Hematopoietic multipotent progenitor cell (in vitro differentiated cells): Measurements from ENCODE around the gene CGN. TPM values are rescaled to one million over a fixed set of nuclear protein-coding genes. Genes with fewer than 3 reads are reported as not detected.
A peak's percentile ranks its signal among the peaks of the same experiment; 100 is the strongest.

Experiments
- DNase-seq, 3 donors: peaks; one replicate each; pipeline ENCODE4 v3.0.0-alpha.2; 2011 to 2015; ENCODE audit warnings: low read depth in 2 of 3, low spot score in 2 of 3
- total RNA-seq: library from RNA; depleted of rRNA; stranded (reverse); fragments of >200 nt; gene quantifications from one replicate; pipeline ENCODE4 v1.2.3, GENCODE V29; 2012

The CGN gene
- total RNA-seq, 1 donor: 0.81 TPM

GRCh38 chr1:151499365-151499764 lies 11.8 kb upstream of the CGN start:
- DNase-seq: no peak

DNA sequence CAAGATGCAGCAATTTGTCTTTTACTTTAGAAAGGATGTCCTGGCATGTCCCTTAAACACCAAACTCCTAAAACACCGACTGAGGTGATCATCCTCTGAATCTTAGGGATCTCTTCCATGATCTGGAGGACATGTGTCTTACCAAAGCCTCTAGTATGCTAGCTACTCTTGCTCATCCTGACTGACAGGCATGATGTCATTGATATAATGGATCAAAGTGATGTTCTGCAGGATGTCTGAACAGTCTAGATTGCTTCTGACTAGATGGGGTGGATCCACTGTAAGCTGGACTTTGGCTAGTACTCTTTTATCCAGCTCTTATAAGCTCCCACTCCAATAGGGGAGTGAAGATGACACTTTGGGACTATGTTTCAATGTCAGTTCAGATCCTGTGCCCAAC lies 11.3 kb upstream of the CGN start:
- DNase-seq: no peak

GRCh38 chr1:151501474-151501873 lies 9.7 kb upstream of the CGN start:
- DNase-seq: peak in 1 of 3 donors; percentile 23

GRCh38 chr1:151502035-151502700 lies 9.0 kb upstream of the CGN start:
- DNase-seq: no peak

GRCh38 chr1:151502859-151503780 lies 8.1 kb upstream of the CGN start:
- no peak for DNase-seq

GRCh38 chr1:151504252-151504651 lies 6.9 kb upstream of the CGN start:
- no peak for DNase-seq

GRCh38 chr1:151504759-151505158 lies 6.4 kb upstream of the CGN start:
- no peak for DNase-seq

DNA sequence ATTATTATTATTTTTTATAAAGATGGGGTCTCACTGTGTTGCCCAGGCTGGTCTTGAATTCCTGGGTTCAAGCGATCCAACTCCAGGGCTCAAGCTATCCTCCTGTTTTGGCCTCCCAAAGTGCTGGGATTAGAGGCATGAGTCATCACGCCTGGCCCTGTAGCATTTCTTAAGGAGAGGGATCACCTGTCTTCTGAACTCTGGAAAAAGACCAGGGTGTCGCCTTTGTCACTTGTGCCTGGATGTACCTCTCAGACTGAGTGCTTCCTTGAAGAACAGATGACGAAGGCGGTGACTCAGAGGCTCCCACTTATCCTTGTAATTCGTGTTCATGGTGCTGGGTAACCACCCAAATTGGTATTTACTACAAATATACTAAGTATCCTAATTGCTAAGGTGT lies 2.4 kb upstream of the CGN start:
- DNase-seq: no peak

- no peak for DNase-seq
These were observed 1.7 kb upstream of the CGN start for GRCh38 chr1:151509350-151510019.

DNA sequence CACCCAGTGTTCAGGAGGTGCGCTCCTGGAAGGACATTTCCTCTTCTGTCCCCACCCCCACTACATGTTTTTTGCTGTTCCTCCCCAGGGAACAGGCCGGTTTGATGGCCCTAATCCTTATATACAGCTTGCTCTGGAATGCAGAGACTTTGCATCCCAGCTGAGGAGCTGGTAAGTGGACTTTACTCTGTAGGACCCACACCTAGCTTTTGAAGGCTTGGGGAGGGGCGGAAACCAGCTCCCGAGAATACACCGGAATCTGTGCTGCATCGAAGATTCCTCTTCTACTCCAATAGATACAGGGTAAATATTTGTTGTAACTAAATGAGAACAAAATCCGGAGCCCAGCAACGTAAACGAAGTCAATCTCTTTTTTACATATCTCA lies 1.2 kb upstream of the CGN start:
- no peak for DNase-seq

- DNase-seq: peak in 1 of 3 donors; percentile 6
These were observed 602 bp upstream of the CGN start for GRCh38 chr1:151510614-151510956.

- peak in 2 of 3 donors; percentile 22 to 37 for DNase-seq
These were observed 539 bp downstream of the CGN start for GRCh38 chr1:151511636-151512215.

- no peak for DNase-seq
These were observed 1.1 kb downstream of the CGN start for GRCh38 chr1:151512326-151512725.

GRCh38 chr1:151512801-151513625 lies 1.8 kb downstream of the CGN start:
- no peak for DNase-seq

GRCh38 chr1:151513626-151514121 lies 2.5 kb downstream of the CGN start:
- DNase-seq: peak in 1 of 3 donors; percentile 13

DNA sequence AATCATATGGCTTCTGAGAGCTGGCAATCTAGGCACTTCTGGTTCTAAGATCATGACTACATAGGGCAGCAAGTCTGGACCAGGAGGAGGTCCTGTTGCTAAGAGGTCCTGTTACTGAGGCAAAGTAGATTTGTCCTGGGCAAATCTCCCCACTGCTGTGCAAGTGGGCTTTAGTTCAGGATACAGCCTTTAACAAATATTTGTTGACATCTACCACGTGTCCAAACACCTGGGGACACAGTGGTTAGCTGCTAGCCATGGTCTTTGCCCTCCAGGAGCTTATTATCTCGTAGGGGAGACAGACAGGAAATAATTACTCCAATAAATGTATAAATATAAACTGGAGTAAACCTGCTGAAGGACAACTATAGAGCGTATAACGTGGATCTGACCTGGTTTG lies 3.2 kb downstream of the CGN start:
- DNase-seq: no peak

DNA sequence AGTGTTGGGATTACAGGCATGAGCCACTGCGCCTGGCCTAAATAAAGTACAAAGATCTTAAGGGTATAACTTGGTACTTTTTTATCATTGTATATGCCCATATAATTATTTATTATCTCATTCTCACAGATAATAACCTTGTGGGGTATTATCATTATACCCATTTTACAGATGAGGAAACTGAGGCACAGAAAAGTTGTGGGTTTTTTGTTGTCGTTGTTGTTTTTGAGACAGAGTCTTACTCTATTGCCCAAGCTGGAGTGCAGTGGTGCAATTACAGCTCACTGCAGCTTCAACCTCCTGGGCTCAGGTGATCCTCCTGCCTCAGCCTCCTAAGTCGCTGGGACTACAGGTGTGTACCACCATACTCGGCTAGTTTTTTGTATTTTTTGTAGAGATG lies 4.1 kb downstream of the CGN start:
- no peak for DNase-seq

DNA sequence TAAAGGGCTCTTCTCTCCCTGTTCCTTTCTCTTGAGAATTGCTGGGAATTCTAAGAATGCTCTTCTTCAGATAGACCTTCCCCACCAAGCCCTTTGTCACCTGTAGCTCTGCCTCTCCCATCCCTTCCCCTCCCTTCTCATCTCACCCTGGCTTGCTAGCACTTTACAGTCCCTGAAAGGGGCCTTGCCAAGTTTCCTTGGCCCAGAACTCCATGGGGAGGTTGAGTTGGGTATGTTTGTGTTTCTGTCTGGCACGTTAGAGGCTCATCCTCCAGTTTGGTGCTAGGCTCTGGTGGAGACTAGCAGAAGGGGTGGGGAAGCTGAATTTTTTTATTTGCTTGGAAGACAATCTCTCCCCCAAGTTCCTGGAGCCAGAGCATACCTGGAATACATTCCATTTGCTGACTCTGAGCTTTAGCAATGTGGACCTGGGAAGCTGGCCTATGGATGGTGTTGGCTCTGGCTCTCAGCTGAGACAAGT lies 4.9 kb downstream of the CGN start:
- DNase-seq: no peak

DNA sequence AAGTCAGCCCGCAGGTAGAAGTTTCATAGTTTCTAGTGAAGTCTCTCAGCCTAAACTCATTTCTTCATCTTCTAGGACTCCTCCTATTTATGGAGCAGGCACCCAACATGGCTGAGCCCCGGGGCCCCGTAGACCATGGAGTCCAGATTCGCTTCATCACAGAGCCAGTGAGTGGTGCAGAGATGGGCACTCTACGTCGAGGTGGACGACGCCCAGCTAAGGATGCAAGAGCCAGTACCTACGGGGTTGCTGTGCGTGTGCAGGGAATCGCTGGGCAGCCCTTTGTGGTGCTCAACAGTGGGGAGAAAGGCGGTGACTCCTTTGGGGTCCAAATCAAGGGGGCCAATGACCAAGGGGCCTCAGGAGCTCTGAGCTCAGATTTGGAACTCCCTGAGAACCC lies 7.2 kb downstream of the CGN start:
- DNase-seq: no peak

- DNase-seq: no peak
These were observed 7.7 kb downstream of the CGN start for GRCh38 chr1:151518936-151519335.
